GM12892 (cell line): ENCODE data around the gene DDC.

Source experiments
- POLR2A ChIP-seq: IDR thresholded peaks from 2 replicates; pipeline ENCODE4 v1.6.1; 2011; ENCODE audit warnings: low read depth, low read length, control low read depth
- POLR2AphosphoS5 ChIP-seq: IDR thresholded peaks from 2 replicates; pipeline ENCODE4 v1.6.1; 2011; ENCODE audit warnings: low read depth, low read length, control low read depth
- TAF1 ChIP-seq: IDR thresholded peaks from 2 replicates; pipeline ENCODE4 v1.6.1; 2011; ENCODE audit warnings: low read depth, mild to moderate bottlenecking, control low read depth, low read length, borderline replicate concordance

- TF ChIP-seq POLR2A (no peak), POLR2AphosphoS5 (no peak), TAF1 (no peak)
Measured at GRCh38 chr7:50454968-50455367, 110.2 kb downstream of the DDC start.
